H9 (cell line): Measurements from ENCODE around the gene PLEKHA1. TPM values are rescaled to one million over a fixed set of nuclear protein-coding genes. Genes with fewer than 3 reads are reported as not detected.

ENCODE experiments used
- DNase-seq: peaks from one replicate; pipeline ENCODE4 v3.0.0-alpha.2; 2017
- H2AFZ ChIP-seq: one replicate; pipeline ENCODE4 v1.6.1; 2013; ENCODE audit warnings: mild to moderate bottlenecking, low read length, control low read depth, moderate library complexity
- H2AK5ac ChIP-seq: 2 replicates; pipeline ENCODE4 v1.6.1; 2013; ENCODE audit warnings: low read length, control low read depth, mixed read lengths; ENCODE audit not compliant: insufficient read length
- H2BK120ac ChIP-seq: one replicate; pipeline ENCODE4 v1.6.1; 2013; ENCODE audit warnings: low read depth, mild to moderate bottlenecking, low read length, control low read depth, inconsistent platforms; ENCODE audit not compliant: poor library complexity, severe bottlenecking
- H2BK12ac ChIP-seq: 2 replicates; pipeline ENCODE4 v1.6.1; 2013; ENCODE audit warnings: low read length, control low read depth, mixed read lengths, low read depth; ENCODE audit not compliant: insufficient read length
- H2BK15ac ChIP-seq: 2 replicates; pipeline ENCODE4 v1.6.1; 2013; ENCODE audit warnings: low read depth, low read length, control low read depth
- H2BK20ac ChIP-seq: one replicate; pipeline ENCODE4 v1.6.1; 2013; ENCODE audit warnings: low read depth, mild to moderate bottlenecking, low read length, control low read depth, inconsistent platforms; ENCODE audit not compliant: poor library complexity, severe bottlenecking
- H2BK5ac ChIP-seq: 2 replicates; pipeline ENCODE4 v1.6.1; 2013; ENCODE audit warnings: low read length, control low read depth, mixed read lengths; ENCODE audit not compliant: insufficient read length
- H3K14ac ChIP-seq: 2 replicates; pipeline ENCODE4 v1.6.1; 2013; ENCODE audit warnings: low read length, control low read depth; ENCODE audit not compliant: insufficient read depth
- H3K18ac ChIP-seq: 2 replicates; pipeline ENCODE4 v1.6.1; 2013; ENCODE audit warnings: low read depth, mild to moderate bottlenecking, mixed read lengths, low read length, control low read depth; ENCODE audit not compliant: insufficient read length
- H3K23ac ChIP-seq: 2 replicates; pipeline ENCODE4 v1.6.1; 2013; ENCODE audit warnings: low read length, control low read depth, mixed read lengths, low read depth; ENCODE audit not compliant: insufficient read length
- H3K23me2 ChIP-seq: 2 replicates; pipeline ENCODE4 v1.6.1; 2013; ENCODE audit warnings: low read depth, mild to moderate bottlenecking, mixed read lengths, low read length, control low read depth; ENCODE audit not compliant: insufficient read length, poor library complexity, severe bottlenecking
- H3K27ac ChIP-seq: 2 replicates; pipeline ENCODE4 v1.5.1; 2013; ENCODE audit warnings: low read length, control low read depth, mixed read lengths, low read depth; ENCODE audit not compliant: insufficient read length
- H3K27me3 ChIP-seq: 2 replicates; pipeline ENCODE4 v1.6.1; 2013; ENCODE audit warnings: low read length, control low read depth, inconsistent platforms; ENCODE audit not compliant: insufficient read depth
- H3K4ac ChIP-seq: 2 replicates; pipeline ENCODE4 v1.6.1; 2013; ENCODE audit warnings: low read depth, mild to moderate bottlenecking, control low read depth, inconsistent platforms, low read length, moderate library complexity
- H3K4me1 ChIP-seq: 2 replicates; pipeline ENCODE4 v1.6.1; 2013; ENCODE audit warnings: low read length, control low read depth, inconsistent platforms; ENCODE audit not compliant: insufficient read depth
- H3K4me2 ChIP-seq: 2 replicates; pipeline ENCODE4 v1.6.1; 2013; ENCODE audit warnings: low read length, control low read depth, mixed read lengths; ENCODE audit not compliant: insufficient read length, insufficient read depth
- H3K56ac ChIP-seq: 2 replicates; pipeline ENCODE4 v1.6.1; 2013; ENCODE audit warnings: low read depth, mild to moderate bottlenecking, mixed read lengths, low read length, control low read depth; ENCODE audit not compliant: insufficient read length
- H3K79me1 ChIP-seq: 2 replicates; pipeline ENCODE4 v1.6.1; 2013; ENCODE audit warnings: low read depth, mild to moderate bottlenecking, moderate library complexity, low read length, control low read depth, inconsistent platforms; ENCODE audit not compliant: insufficient read depth, poor library complexity, severe bottlenecking
- H3K79me2 ChIP-seq: 2 replicates; pipeline ENCODE4 v1.6.1; 2013; ENCODE audit warnings: low read length, control low read depth, inconsistent platforms; ENCODE audit not compliant: insufficient read depth
- H3K9ac ChIP-seq: 2 replicates; pipeline ENCODE4 v1.6.1; 2013; ENCODE audit warnings: low read length, control low read depth, mixed read lengths; ENCODE audit not compliant: insufficient read length; ENCODE audit errors: extremely low read depth
- H3K9me3 ChIP-seq: one replicate; pipeline ENCODE4 v1.6.1; 2013; ENCODE audit warnings: low read depth, low read length, inconsistent platforms; ENCODE audit not compliant: control insufficient read depth
- H3T11ph ChIP-seq: one replicate; pipeline ENCODE4 v1.6.1; 2013; ENCODE audit warnings: mild to moderate bottlenecking, low read length, control low read depth, inconsistent platforms
- H4K20me1 ChIP-seq: one replicate; pipeline ENCODE4 v1.6.1; 2013; ENCODE audit not compliant: control insufficient read depth, insufficient read length, insufficient read depth
- H4K5ac ChIP-seq: 2 replicates; pipeline ENCODE4 v1.6.1; 2013; ENCODE audit warnings: low read depth, mild to moderate bottlenecking, mixed read lengths, low read length, control low read depth; ENCODE audit not compliant: insufficient read length
- H4K8ac ChIP-seq: replicated peaks from 2 replicates; pipeline ENCODE4 v1.6.1; 2013; ENCODE audit warnings: low read length, control low read depth, mixed read lengths, low read depth; ENCODE audit not compliant: insufficient read length
- H4K91ac ChIP-seq: 2 replicates; pipeline ENCODE4 v1.6.1; 2013; ENCODE audit warnings: low read depth, mild to moderate bottlenecking, moderate library complexity, mixed read lengths, low read length, control low read depth; ENCODE audit not compliant: insufficient read length
- H3K27ac Mint-ChIP-seq, 3 experiments: 2 replicates in 2 of 3; 3 replicates in 1 of 3; pipeline ENCODE4 v1.8.0; 2020 to 2021; ENCODE audit warnings: mixed read lengths in 3 of 3, mild to moderate bottlenecking in 1 of 3, moderate library complexity in 1 of 3
- H3K27me3 Mint-ChIP-seq: 2 replicates; pipeline ENCODE4 v1.8.0; 2021; ENCODE audit warnings: low read depth, mild to moderate bottlenecking, moderate library complexity, mixed read lengths
- H3K36me3 Mint-ChIP-seq, 3 experiments: 2 replicates in 2 of 3; 3 replicates in 1 of 3; pipeline ENCODE4 v1.8.0; 2020 to 2021; ENCODE audit warnings: low read depth in 3 of 3, mixed read lengths in 3 of 3; ENCODE audit not compliant: insufficient read depth in 1 of 3
- H3K4me1 Mint-ChIP-seq, 2 experiments: 2 replicates each; pipeline ENCODE4 v1.8.0; 2020; ENCODE audit warnings: mixed read lengths in 2 of 2
- H3K4me3 Mint-ChIP-seq, 2 experiments: 2 replicates in 1 of 2; 3 replicates in 1 of 2; pipeline ENCODE4 v1.8.0; 2020 to 2021; ENCODE audit warnings: mild to moderate bottlenecking in 2 of 2, mixed read lengths in 2 of 2, moderate library complexity in 1 of 2
- H3K9me3 Mint-ChIP-seq, 2 experiments: 2 replicates in 1 of 2; 3 replicates in 1 of 2; pipeline ENCODE4 v1.8.0; 2020; ENCODE audit warnings: mild to moderate bottlenecking in 2 of 2, mixed read lengths in 2 of 2, moderate library complexity in 1 of 2
- WGBS: extraction: QIAGEN DNeasy Blood & Tissue Kit; methylation state at CpG from one replicate; pipeline ENCODE4 v1.1.7; 2013; ENCODE audit warnings: missing lambda C conversion rate, low lambda C conversion rate, mixed read lengths; ENCODE audit not compliant: insufficient read length; ENCODE audit errors: extremely low coverage; 5-methylcytosine and 5-hydroxymethylcytosine counted together
- total RNA-seq: library from RNA; stranded (reverse); gene quantifications from 2 replicates; pipeline ENCODE4 v1.2.1, GENCODE V29; 2021
- TF ChIP-seq, protein P1 (sequence below): fragments of 200-600 bp; sonication (generic); conservative IDR thresholded peaks from 3 replicates; pipeline ENCODE4 v1.8.0; 2021; ENCODE audit warnings: antibody characterized with exemption, mild to moderate bottlenecking

Gene PLEKHA1
- total RNA-seq, 1 experiment from 2014 or later, result 32.7 TPM

DNA sequence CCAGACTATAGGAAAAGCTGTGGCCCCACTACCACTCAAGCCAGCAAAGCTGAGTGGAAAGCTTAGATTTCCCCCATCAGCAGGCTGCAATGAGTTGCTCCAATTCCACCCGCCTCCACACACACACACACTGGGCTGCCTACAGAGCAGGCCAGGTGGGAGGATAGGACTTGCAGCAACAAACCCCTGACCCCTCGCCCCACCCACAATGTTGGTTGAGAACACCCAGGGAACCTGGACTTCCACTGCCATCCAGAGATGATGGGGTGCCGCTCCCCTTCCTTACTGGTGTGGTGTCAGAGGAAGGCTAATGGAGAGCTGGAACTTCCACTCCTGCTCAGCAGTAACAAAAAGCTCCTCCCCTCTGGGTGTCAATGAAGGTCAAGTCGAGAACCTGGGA, 16.8 kb upstream of the PLEKHA1 start:
- H4K8ac ChIP-seq, result no peak overlapping the region
- H2BK5ac ChIP-seq, result no peak overlapping the region
- no peak overlapping the region for H3K14ac ChIP-seq
- no peak overlapping the region for H3K27ac ChIP-seq
- no peak overlapping the region for H2BK12ac ChIP-seq
- H3K18ac ChIP-seq, result no peak overlapping the region
- no peak overlapping the region for H4K5ac ChIP-seq
- no peak overlapping the region for H2AFZ ChIP-seq
- H2BK120ac ChIP-seq, result no peak overlapping the region
- no peaks in the 10 kb centered on the region for H3K9me3 ChIP-seq
- H2BK15ac ChIP-seq, result no peak overlapping the region
- no peak overlapping the region for H3K4me3 Mint-ChIP-seq
- no peaks in the 10 kb centered on the region for H4K20me1 ChIP-seq
- H3K9ac ChIP-seq, result no peak overlapping the region
- H3K27ac Mint-ChIP-seq, result no peak overlapping the region; a peak in 1 of 7 replicates
- no peak overlapping the region for H3K23ac ChIP-seq
- no peak for DNase-seq
- H3K4me1 Mint-ChIP-seq, result peaks cover 7 to 8% of the 10 kb centered on the region in 2 experiments
- H3K79me2 ChIP-seq, result no peaks in the 10 kb centered on the region
- peaks cover 4% of the 10 kb centered on the region for H3K27me3 Mint-ChIP-seq
- no peak overlapping the region for H4K91ac ChIP-seq
- no peak overlapping the region for H3K56ac ChIP-seq
- WGBS, result no CpG with 5 or more reads among the region's 4 CpGs
- no peak overlapping the region for H2AK5ac ChIP-seq
- TF ChIP-seq, protein P1, sequence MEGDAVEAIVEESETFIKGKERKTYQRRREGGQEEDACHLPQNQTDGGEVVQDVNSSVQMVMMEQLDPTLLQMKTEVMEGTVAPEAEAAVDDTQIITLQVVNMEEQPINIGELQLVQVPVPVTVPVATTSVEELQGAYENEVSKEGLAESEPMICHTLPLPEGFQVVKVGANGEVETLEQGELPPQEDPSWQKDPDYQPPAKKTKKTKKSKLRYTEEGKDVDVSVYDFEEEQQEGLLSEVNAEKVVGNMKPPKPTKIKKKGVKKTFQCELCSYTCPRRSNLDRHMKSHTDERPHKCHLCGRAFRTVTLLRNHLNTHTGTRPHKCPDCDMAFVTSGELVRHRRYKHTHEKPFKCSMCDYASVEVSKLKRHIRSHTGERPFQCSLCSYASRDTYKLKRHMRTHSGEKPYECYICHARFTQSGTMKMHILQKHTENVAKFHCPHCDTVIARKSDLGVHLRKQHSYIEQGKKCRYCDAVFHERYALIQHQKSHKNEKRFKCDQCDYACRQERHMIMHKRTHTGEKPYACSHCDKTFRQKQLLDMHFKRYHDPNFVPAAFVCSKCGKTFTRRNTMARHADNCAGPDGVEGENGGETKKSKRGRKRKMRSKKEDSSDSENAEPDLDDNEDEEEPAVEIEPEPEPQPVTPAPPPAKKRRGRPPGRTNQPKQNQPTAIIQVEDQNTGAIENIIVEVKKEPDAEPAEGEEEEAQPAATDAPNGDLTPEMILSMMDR, result no peak
- H3K79me1 ChIP-seq, result no peaks in the 10 kb centered on the region
- no peaks in the 10 kb centered on the region; the same call in 1 of the 2 replicates for H3K4me1 ChIP-seq
- no peaks in the 10 kb centered on the region for H3K23me2 ChIP-seq
- H3K27me3 ChIP-seq, result no peaks in the 10 kb centered on the region
- no peak overlapping the region for H3K4ac ChIP-seq
- no peak overlapping the region for H2BK20ac ChIP-seq
- no peak overlapping the region for H3K4me2 ChIP-seq
- H3K36me3 Mint-ChIP-seq, result peaks cover 0 to 13% (median 2%) of the 10 kb centered on the region in 3 experiments; a peak in 5 of 7 replicates
- H3T11ph ChIP-seq, result no peak overlapping the region
- peaks cover 14 to 15% of the 10 kb centered on the region in 2 experiments for H3K9me3 Mint-ChIP-seq
